Suprapubic skin (tissue), 4 donors: ENCODE measurements around the gene TMOD1. TPM values are rescaled to one million over a fixed set of nuclear protein-coding genes. Genes with fewer than 3 reads are reported as not detected.

Experiments used
- DNase-seq, 2 donors: peaks; one replicate each; pipeline ENCODE4 v3.0.0-alpha.2; 2019; ENCODE audit warnings: low spot score in 2 of 2
- H3K27ac ChIP-seq: fragments of 200-600 bp; sonication (generic); one replicate; pipeline ENCODE4 v1.5.1; 2019
- H3K27me3 ChIP-seq: fragments of 200-600 bp; sonication (generic); one replicate; pipeline ENCODE4 v1.5.1; 2019
- H3K36me3 ChIP-seq: fragments of 200-600 bp; sonication (generic); one replicate; pipeline ENCODE4 v1.5.1; 2019
- H3K4me1 ChIP-seq: fragments of 200-600 bp; sonication (generic); one replicate; pipeline ENCODE4 v1.5.1; 2019
- H3K4me3 ChIP-seq: fragments of 200-600 bp; sonication (generic); one replicate; pipeline ENCODE4 v1.5.1; 2019; ENCODE audit warnings: mild to moderate bottlenecking
- H3K9me3 ChIP-seq: fragments of 200-600 bp; sonication (generic); one replicate; pipeline ENCODE4 v1.5.1; 2019
- CTCF ChIP-seq, 2 donors: fragments of 200-600 bp in 1 of 2; fragments of 450-650 bp in 1 of 2; sonication (generic) in 1 of 2; IDR thresholded peaks; one replicate each; pipeline ENCODE4 v1.5.1; 2016 to 2019; ENCODE audit warnings: antibody characterized with exemption in 2 of 2, mild to moderate bottlenecking in 1 of 2, moderate library complexity in 1 of 2
- EP300 ChIP-seq: sonication (generic); formaldehyde crosslinking; IDR thresholded peaks from one replicate; pipeline ENCODE4 v1.6.1; 2017; ENCODE audit warnings: antibody characterized with exemption
- POLR2A ChIP-seq, 2 donors: fragments of 450-650 bp; IDR thresholded peaks; one replicate each; pipeline ENCODE4 v1.6.1; 2017; ENCODE audit warnings: antibody characterized with exemption in 2 of 2, mild to moderate bottlenecking in 2 of 2, moderate library complexity in 2 of 2
- POLR2AphosphoS5 ChIP-seq, 3 donors: sonication (generic); formaldehyde crosslinking; IDR thresholded peaks; one replicate each; pipeline ENCODE4 v1.6.1; 2017; ENCODE audit warnings: antibody characterized with exemption in 3 of 3
- WGBS: methylation state at CpG from one replicate; pipeline ENCODE4 v1.1.5; 2018; 5-methylcytosine and 5-hydroxymethylcytosine counted together
- total RNA-seq, 4 donors: library from RNA; depleted of rRNA; stranded (reverse); fragments of >200 nt; gene quantifications; one replicate each; pipeline ENCODE4 v1.1.0, GENCODE V29; 2016

Gene TMOD1
- total RNA-seq, 4 donors from 2014 or later = 1.9 to 4.4 (median 4.0) TPM

GRCh38 chr9:97560851-97561250 is 59.4 kb downstream of the TMOD1 start:
- Histone ChIP-seq H3K4me1 (peaks cover 50% of the 10 kb centered on the region), H3K9me3 (no peaks in the 10 kb centered on the region), H3K27ac (no peak overlapping the region), H3K27me3 (no peaks in the 10 kb centered on the region), H3K4me3 (no peak overlapping the region), H3K36me3 (no peaks in the 10 kb centered on the region)
- TF ChIP-seq EP300 = no peak
- TF ChIP-seq CTCF (IDR thresholded peaks at IDR 0.05) = no peak
- TF ChIP-seq POLR2A (IDR thresholded peaks at IDR 0.05) = no peak
- DNase-seq = no peak

- DNase-seq = no peak
- Histone ChIP-seq H3K36me3 (no peaks in the 10 kb centered on the region), H3K27ac (no peak overlapping the region), H3K4me3 (no peak overlapping the region), H3K9me3 (no peaks in the 10 kb centered on the region), H3K4me1 (peaks cover 47% of the 10 kb centered on the region), H3K27me3 (no peaks in the 10 kb centered on the region)
- no peak for TF ChIP-seq EP300
- no peak for TF ChIP-seq POLR2AphosphoS5 (IDR thresholded peaks at IDR 0.05)
- no peak for TF ChIP-seq CTCF (IDR thresholded peaks at IDR 0.05)
- TF ChIP-seq POLR2A (IDR thresholded peaks at IDR 0.05) = no peak
- WGBS = 82% methylated on average over 3 of the region's 3 CpGs
Observed at GRCh38 chr9:97561501-97561900, 60.0 kb downstream of the TMOD1 start.

GRCh38 chr9:97562542-97562941 is 61.1 kb downstream of the TMOD1 start:
- Histone ChIP-seq H3K27ac (no peak overlapping the region), H3K27me3 (no peaks in the 10 kb centered on the region), H3K4me1 (peaks cover 36% of the 10 kb centered on the region), H3K36me3 (no peaks in the 10 kb centered on the region), H3K9me3 (no peaks in the 10 kb centered on the region), H3K4me3 (no peak overlapping the region)
- no peak for DNase-seq
- 90% methylated on average over 5 of the region's 5 CpGs for WGBS
- TF ChIP-seq EP300 = no peak
- no peak for TF ChIP-seq POLR2AphosphoS5 (IDR thresholded peaks at IDR 0.05)
- no peak for TF ChIP-seq POLR2A (IDR thresholded peaks at IDR 0.05)
- no peak for TF ChIP-seq CTCF (IDR thresholded peaks at IDR 0.05)

GRCh38 chr9:97563458-97564135 is 62.1 kb downstream of the TMOD1 start:
- Histone ChIP-seq H3K27me3 (no peaks in the 10 kb centered on the region), H3K4me1 (peaks cover 28% of the 10 kb centered on the region), H3K9me3 (no peaks in the 10 kb centered on the region), H3K27ac (no peak overlapping the region), H3K36me3 (no peaks in the 10 kb centered on the region), H3K4me3 (no peak overlapping the region)
- WGBS = 56% methylated on average over 13 of the region's 13 CpGs
- no peak for DNase-seq
- TF ChIP-seq EP300 (no peak), POLR2AphosphoS5 (IDR thresholded peaks at IDR 0.05) (no peak), CTCF (IDR thresholded peaks at IDR 0.05) (no peak), POLR2A (IDR thresholded peaks at IDR 0.05) (no peak)

GRCh38 chr9:97564291-97565175 is 63.1 kb downstream of the TMOD1 start:
- Histone ChIP-seq H3K27ac (no peak overlapping the region), H3K9me3 (no peaks in the 10 kb centered on the region), H3K36me3 (no peaks in the 10 kb centered on the region), H3K4me1 (peaks cover 28% of the 10 kb centered on the region), H3K27me3 (no peaks in the 10 kb centered on the region), H3K4me3 (no peak overlapping the region)
- TF ChIP-seq CTCF (IDR thresholded peaks at IDR 0.05) (no peak), POLR2AphosphoS5 (IDR thresholded peaks at IDR 0.05) (no peak), POLR2A (IDR thresholded peaks at IDR 0.05) (no peak), EP300 (no peak)
- no peak for DNase-seq
- 25% methylated on average over 14 of the region's 14 CpGs for WGBS
